EL (cell line): ENCODE data around the gene DDX41.
"Not testable (repeated sequence)": the region's sequence is repeated elsewhere in the genome, so short reads cannot be mapped to it uniquely, and the experiment has no call there.

Source experiments
- DNase-seq: peaks from one replicate; pipeline ENCODE4 v3.0.0-alpha.2; 2016

Gene DDX41

DNA sequence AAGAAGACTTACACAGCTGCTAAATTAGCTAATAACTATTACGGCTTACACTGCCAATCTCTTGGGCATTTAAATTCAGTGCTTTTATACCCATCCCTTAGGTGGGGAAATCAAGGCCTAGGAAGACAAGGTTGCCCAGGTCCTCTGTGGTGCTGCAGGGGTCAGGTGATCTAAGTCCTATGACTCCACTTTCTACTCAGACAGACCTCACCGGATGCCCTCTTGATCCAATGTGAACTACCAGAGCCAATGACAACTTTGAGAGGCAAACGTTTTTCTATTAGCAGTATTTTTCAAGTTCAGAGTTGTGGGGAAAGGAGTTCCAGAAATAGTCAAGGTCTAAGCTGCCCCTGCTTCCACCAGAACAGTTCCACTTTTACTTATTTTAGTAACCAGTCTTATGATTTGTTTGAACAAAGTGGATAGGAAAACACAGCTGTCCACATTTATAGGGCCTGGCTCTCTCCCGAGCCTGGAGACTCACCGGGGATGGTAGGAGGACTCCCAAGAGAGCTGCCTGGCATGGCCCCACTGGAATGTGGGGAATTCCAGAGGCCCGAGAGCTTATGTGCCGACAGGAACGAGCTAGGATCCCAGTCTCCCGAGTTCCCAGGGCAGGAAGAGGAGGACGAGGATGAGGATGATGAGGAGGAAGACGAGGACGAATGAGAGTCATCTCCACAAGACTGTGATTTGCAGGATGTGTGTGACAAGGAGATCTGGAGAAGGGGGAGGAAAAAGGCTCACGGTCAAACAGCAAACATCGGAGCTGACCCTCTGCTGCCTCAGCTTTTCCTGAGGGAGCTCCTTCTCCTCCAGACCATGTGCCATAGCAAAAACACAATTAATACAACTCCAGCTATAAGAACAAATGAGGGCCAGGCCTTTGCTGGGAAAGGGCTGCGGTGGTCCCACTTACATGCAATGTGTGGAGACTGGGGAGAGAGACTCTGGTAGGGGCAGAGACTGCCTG is 20.9 kb upstream of the DDX41 start:
- DNase-seq = peak; percentile 93

DNA sequence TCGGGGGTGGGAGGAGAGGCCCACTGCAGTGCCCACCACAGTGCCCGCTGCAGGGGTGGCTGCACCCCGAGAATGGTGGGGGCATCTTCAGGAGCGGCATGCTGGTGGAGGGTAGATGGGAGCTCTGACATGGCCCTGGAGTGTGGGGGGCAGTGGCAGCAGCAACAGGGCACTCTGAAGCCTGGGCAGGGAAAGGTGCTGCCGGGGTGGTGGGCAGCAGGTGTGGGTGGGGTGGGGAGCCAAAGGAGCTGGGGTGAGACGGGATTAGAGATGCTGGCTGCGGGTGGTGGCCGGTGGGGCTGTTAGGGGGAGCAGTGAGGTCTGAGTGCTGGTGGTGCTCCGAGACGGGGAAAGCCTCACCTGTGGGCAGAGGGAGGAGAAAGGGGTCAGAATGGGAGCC is 19.6 kb upstream of the DDX41 start:
- DNase-seq = no peak

DNA sequence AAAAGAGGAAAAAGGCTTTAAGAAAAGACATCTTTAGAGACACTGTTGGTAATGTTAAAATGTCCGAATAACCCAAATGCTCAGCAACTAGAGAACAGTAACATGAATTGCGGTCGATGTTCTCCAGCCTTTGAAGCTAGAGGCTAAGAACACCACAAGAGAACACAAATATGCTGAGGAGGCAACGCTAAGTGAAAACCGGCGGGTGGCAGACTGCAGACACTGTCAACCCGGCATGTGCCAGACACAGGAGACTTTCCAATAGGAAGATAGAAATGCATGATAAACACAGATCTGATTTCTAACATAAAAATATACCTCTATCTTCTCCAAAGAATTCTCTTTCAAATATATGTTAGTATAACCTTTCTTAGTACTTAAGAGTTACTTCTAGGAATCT is 18.4 kb upstream of the DDX41 start:
- DNase-seq = no peak

DNA sequence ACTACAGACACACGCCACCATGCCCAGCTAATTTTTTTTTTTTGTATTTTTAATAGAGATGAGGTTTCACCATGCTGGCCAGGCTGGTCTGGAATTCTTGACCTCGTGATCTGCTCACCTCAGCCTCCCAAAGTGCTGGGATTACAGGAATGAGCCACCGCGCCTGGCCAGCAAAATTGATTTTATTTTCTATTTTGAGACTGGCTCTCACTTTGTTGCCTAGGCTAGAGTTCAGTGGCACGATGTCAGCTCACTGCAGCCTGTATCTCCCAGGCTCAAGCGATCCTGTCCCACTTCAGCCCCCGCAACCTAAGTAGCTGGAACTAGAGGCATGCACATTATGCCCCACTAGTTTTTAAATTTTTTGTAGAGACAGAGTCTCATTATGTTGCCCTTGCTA is 17.7 kb upstream of the DDX41 start:
- not testable (repeated sequence) for DNase-seq

DNA sequence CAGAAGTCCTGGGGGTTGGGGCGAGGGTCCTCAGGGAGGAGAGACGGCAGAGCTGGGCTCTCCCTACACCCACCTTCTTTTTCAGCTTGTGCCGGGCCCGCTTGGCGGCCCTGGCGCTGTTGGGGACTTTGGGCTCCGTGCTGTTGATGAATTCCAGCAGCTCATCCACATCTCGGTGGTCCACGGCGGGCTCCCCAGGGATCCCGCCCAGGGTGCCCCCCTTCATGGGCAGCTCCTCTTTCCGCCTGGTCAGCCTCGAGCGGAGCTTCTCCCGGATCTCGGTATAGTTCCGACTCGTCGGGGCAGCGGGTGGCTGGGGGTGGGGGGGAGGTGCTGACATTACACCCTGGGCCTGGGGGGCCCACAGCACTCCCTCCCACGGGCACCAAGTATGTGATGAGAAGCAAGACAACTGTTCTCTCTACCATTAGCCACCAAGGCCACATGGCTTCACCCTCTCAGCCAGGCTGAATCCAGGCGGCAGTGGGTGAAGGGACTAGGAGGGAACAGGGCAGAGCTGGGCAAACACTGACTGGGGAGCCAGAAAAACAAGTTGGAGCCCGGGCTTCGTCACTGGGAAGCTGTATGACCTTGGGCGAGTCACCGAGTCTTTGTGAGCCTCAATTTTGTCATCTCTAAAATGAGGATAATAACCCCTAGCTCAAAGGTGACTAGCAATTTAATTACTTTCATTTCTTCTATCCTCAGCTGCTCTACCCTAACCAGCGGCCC is 14.6 kb upstream of the DDX41 start:
- DNase-seq = no peak

DNA sequence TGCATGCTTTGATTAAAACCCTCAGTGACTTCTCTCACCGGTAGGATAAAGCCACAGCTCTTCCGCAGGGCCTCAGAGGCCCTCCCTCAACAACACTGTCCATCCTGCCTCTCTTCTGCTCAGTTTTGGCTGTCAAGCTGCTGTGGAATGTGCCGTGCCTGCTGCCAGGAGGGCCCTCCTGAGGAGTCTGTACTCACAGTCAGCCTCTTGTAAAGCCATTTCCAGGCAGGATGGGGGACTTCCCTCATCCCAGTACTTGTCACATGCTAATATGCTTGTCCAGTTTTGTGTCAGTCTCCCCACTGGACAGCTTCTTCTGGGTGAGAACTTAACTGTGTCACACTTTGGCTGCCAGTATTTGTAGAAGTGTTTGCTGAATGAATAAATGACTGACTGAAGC is 13.9 kb upstream of the DDX41 start:
- DNase-seq = no peak

DNA sequence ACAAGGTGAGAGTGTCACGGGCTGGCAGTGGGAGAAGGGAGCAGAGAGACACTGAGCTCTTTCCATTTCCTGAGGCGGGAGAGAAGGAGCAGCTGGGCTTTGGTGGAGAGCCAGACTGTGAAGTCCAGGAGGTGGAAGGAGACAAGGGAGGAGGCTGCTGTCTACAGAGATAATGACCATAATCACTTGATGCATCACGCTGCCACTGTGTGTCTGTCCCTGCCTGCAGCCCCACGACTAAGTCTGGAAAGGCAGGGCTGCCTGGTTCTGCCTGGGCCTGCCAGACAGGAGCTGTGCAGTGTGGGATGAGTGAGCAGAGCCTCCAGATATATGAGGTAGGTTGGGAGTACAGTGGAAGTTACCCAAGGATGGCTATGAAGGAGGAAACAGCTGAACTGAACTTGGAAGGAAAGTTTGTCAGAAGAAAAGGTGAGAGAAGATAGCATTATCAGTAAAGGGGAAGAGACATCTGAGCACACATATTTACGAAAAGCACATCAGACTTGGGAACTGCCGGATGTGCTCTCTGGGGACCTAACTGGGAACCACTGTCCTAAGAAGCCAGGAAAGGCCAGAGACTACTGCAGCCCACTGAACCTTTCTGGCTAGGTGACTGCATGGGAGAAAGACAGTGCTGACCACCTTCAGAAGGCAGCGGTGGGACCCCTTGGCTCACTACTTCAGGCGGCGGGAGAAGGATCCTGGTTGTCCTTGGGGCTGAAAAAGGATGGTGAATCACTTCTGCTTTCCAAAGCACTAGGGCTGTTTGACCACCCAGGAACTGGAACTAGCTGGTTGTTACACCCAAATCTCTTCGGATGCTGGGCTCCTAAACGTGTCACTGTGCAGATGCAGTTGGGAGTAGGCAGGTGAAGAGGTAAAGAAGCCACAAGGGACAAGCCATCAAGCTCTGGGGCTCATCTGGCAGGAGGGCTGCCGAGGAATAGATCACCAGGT is 12.8 kb upstream of the DDX41 start:
- DNase-seq = no peak

DNA sequence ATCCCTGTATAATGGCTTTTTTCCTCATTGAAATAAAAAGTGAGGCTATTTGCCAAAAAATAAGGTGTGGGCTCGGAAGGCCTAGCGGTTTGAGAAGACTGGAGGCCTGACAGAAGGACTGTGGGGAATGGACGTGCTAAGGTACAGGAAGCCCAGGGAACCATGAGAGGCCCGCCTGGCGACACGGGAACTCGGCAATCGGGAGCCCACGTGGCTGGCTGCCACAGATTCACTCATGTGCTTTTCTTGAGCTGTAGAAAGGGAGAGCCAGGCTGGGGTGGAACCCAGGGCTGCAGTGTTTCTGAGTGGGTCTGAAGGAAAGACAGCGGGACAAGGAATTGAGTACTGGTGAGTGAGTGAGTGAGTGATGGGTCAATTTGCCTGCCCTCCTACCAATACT is 11.9 kb upstream of the DDX41 start:
- no peak for DNase-seq

DNA sequence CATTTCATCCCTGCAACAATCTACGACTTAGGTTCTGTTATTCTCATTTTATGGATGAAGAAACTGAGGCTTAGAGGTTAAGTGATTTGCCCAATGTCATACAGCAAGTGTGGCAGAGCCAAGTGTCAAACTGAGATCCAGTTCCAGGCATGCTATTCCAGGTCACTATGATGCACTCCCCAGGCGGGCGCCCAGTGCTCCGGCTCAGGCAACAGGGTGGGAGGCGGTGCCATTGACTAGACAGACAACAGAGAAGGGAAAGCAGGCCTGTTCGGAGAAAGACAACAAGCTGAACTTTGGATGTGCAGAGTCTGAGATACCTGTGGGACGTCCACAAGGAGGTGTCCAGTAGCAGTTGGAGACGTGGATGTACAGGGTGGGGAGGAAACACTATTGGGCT is 10.8 kb upstream of the DDX41 start:
- DNase-seq = no peak

DNA sequence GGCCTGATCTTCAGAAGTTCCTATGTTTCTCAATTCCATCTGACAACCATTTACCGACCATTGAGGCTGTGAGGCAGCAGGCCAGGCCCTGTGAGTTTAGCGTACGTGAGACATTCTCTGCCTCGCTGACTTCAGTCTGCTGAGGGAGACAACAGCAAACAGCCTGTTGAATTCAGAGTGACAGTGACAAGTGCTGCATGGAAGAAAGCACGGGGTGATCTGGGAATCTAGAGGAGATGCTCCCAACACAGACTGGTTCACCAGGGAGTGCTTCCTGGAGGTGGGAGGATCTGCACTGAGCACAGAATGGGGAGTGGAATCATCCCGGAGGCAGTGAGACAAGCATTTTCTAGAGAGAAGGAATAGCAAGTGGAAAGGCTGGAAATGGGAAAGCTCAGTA is 10.0 kb upstream of the DDX41 start:
- DNase-seq = no peak

DNA sequence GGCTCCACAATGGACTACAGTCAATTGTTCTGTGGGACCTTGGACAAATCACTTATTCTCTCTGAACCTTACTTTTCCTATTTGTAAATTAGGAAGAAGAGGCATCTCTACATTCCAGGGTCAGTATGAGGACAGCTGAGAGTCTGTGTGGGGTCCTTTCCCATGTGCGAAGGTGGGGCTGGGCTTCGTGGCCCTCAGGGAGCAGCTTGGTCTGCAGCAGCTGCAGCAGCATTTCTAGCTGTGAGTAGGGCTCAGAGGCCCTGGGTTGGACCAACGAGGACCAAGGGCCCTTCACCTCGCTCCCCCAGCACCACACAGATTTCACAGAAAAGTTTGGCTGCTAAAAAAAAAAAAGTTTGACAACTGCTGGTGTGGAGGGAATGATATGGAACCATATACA is 9.4 kb upstream of the DDX41 start:
- no peak for DNase-seq

DNA sequence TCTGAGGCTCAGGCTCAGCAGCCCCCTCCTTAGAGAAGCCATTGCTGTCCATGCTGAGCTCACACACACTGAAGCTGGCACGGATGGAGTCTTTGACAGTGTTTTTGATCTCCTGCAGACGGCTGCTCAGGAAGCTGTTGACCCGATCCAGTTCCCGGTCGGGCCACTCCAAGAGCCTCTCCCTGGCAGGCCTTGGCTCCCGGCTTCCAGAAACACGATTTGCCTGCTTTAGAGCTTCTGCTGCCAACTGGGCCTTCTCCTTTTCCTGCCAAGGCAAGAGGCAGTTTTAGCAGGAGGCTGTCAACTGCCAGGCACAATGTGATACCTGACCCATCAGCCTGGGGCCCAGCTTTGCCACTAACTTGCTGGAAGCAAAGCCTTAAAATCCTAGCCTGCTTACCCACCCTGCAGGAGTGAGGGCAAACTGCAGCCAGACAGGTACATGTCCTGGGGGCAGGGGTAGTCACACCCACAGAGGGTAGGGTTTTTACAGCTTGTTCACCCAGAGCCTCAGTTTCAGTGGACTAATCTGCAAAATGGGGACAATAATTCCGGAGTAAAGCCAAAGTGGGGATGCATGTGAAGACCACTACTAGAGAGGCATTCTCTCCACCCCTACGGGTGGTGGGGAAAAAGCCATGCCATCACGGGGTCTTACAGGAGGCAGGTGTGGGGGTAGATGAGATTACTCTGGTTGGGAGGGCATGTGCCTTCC is 8.3 kb upstream of the DDX41 start:
- no peak for DNase-seq

DNA sequence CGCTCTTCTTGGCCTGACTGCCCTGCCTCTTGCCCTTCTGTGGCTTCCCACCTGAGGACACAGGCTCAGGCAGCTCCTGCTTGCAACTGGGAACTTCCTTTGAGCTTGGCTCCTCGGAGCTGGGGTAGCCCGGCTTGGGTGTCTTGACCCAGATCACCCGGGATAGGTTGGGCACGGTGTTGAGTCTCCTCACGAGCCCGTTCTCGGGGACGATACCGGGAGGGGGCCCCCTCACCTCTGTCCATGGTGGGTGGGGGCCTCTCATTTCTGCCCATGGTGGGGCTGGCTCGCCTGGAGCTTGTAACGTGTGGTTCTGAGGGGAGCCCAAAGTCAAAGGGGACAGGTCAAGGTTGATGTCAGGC is 7.8 kb upstream of the DDX41 start:
- no peak for DNase-seq

DNA sequence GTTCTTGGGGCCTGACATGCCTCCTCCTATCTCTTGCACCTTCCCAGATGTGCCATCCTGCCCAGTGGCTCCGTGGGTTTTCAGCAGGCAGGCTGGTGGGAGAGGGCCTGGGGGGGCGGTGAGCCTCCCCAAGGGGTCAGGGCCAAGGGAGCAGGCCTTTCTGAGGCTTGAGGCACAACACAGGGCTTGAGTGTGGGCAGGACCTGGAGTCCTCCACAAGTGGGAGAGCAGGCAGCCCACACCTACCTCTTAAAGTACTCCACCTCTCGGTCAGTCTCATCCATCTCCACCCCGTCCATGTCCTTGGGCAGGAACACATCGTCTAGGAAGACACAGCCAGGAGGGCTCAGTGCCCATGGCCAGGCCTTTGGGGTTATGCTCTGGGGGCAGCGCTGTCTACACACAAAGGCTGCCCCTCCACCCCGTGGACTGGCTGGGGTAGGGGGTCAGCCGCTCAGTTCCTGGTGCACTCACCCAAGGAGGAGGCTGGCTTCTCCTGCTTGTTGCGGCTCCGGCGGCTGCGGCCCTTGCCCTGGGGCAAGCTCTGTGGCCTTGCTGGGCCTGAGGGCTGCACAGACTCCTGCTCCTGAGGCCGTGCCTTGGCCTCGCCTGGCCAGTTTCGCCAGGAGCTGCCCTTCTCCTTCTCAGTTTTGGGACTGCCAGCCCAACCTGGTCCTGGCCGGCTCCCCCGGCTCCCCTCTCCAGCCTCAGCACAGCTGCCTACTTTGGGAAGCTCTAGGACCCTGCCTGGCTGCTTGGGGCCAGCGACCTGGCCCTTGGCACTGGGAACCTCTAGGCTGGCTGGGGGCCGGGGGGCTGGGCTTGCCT is 7.2 kb upstream of the DDX41 start:
- no peak for DNase-seq

DNA sequence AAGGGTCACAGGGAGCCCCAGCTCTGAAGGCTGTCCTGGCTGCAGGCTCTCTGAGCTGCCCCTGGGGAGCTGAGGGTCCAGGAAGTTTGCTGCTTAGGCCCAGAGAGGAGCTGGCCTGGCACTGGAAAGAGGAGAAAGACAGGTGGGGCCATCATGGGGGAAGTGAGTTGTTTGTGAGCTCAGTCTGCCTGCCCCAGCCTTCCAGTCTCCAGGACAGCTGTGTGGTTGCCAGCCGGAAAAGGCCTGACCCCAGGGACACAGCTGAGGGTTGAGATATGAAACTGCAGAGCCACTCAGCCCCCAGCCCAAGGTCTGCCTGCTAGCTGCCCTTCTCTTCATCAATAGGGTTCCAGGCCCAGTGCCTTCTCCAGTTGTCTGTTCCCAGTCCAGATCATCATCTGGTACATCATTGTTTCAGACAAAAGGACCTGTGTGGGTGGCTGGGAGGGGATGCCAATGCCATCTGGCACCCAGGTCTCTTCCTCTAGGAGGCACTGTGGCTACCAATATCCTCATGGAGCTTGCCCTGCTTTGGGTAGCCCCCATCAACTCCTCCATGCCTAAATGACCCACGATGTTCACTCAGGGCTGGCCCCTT is 4.3 kb upstream of the DDX41 start:
- no peak for DNase-seq

DNA sequence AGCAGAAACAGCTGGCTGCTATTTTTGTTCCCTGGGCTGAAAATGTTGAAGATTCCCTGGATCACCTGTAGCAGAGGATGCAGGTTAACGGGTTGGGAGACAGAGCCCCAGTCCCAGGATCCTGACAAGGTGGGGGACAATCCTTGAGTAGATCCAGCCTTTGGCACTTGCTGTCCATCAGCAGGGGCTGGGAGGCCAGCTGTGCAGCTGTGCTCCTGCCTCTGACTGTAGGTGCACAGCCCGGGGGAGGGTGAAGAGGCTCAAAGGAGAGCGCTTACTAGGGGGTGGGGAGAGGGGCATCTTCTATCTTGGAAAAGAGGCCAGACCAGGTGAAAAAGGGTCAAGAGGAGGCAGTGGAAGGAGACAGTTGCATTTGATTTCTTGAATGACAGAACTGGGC is 3.5 kb upstream of the DDX41 start:
- no peak for DNase-seq

DNA sequence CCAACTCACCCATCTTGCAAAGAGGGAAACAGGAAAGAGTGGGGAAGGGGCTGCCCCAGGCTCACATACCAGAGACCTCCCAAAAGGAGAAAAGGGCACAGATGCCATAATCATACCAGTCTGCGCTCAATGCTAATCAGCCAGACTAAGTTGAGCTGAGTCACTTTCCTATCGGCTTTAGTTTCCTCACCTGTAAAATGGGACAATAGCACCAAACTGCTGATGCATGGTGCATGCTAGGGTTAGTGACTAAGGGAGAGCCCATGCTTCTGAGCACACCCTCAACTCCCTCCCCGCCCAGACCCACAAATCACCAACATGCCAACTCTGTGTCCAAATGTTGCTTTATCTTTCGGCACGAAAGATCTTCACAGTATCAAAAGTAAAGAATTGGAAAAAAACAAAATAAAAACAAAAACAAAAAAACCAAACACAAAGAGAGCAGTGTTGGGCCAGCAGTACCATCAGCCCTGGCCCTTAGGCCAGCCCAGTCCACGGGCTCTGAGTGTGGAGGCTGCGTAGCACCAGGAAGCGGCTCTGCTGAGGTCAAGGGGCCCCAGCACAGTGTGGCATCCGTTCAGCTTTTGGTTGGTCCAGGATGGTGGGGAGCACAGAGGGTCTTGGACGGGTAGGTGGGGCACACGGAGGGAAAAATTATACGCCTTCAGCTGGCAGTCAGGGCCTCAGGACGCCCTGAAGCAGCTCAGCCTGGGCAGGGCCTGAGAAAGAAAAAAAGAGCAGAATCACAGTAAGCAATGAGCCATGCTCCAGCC is 2.9 kb upstream of the DDX41 start:
- DNase-seq = no peak

DNA sequence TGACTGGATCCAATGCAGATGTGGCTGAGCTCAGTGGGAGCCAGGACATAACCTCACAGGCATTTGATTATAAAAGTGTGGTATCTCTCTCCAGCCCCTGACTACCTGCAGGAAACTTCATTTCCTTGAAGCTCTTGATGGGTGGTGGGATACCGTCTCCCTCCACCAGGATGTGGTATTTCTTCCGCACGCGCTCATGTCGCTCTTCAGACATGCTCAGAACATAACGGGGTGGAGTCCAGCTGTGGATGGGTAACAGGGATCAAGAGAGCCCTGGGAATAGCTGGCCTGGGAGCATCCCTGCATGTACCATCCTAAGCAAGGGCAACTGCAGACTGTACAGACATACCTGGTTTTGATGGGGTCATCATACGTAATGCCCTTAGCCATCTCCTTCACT is 1.2 kb downstream of the DDX41 start:
- no peak for DNase-seq

DNA sequence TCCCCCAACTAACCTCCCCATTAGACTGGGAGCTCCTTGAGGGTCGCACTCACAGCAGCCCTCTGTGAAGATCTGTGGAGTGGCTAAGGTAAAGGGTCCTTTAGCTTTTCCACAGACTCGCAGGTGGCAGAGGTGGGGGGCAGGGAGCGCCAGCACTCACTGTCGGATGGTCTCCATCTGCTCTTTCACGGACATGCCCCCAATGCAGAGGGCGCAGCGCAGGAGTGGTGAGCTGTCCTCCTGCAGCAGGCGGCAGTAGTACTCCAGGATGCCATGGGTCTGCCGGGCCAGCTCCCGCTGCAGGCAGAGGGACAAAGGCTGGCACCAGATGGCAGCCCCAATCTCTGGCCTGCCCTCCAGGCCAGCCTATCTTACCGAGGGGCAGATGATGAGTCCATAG is 2.2 kb downstream of the DDX41 start:
- DNase-seq = no peak

DNA sequence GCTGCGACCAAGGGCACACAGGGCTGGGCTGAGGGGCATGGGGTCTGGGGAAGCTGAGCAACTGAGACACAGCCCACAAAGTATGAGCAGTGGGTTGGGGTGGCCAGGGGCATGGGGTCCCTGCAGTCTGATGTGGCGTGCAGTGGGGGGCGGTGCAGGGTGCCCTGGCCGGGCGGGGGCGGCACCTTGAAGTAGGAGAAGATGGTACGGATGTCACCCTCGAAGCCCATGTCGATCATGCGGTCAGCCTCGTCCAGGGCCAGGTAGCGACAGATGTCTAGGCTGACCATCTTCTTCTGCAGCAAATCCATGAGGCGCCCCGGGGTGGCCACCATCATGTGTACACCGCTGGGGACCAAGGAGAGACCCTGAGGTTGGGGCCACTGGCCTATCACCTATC is 3.3 kb downstream of the DDX41 start:
- DNase-seq = no peak
